Endothelial cell of umbilical vein (primary cell): Measurements from ENCODE around the gene CLEC18A.

Source experiments
- CTCF ChIP-seq, 2 donors: IDR thresholded peaks; 1 replicate in 1 of 2; 2 replicates in 1 of 2; pipeline ENCODE4 v1.5.1; 2011; ENCODE audit warnings: low read length in 2 of 2, mild to moderate bottlenecking in 2 of 2, moderate library complexity in 2 of 2, control low read depth in 1 of 2, inconsistent platforms in 1 of 2, low read depth in 1 of 2; ENCODE audit not compliant: insufficient read depth in 1 of 2; ENCODE audit errors: extremely low read depth in 1 of 2
- EZH2 ChIP-seq: IDR thresholded peaks from 2 replicates; pipeline ENCODE4 v1.6.1; 2012; ENCODE audit warnings: borderline replicate concordance, low read depth, mild to moderate bottlenecking, moderate library complexity, low read length, inconsistent platforms; ENCODE audit not compliant: severe bottlenecking
- FOS ChIP-seq: IDR thresholded peaks from 2 replicates; pipeline ENCODE4 v1.6.1; 2011; ENCODE audit warnings: mild to moderate bottlenecking, low read length, moderate library complexity, borderline replicate concordance; ENCODE audit not compliant: insufficient read depth
- MAX ChIP-seq: IDR thresholded peaks from 2 replicates; pipeline ENCODE4 v1.6.1; 2011; ENCODE audit not compliant: insufficient read depth, insufficient read length
- POLR2A ChIP-seq: IDR thresholded peaks from 2 replicates; pipeline ENCODE4 v1.6.1; 2012; ENCODE audit warnings: low read depth, mild to moderate bottlenecking, control low read depth, low read length
- POLR2AphosphoS5 ChIP-seq: IDR thresholded peaks from 2 replicates; pipeline ENCODE4 v1.6.1; 2012; ENCODE audit warnings: low read depth, mild to moderate bottlenecking, control low read depth, low read length, moderate library complexity; ENCODE audit not compliant: insufficient read depth

GRCh38 chr16:69938981-69939820 lies 11.9 kb upstream of the CLEC18A start:
- TF ChIP-seq EZH2 (no peak), CTCF (IDR thresholded peaks at IDR 0.05; ENCODE audit: extremely low read depth in 1 of 2, insufficient read depth in 1 of 2, low read depth in 1 of 2, low read length in 2 of 2) (no peak), POLR2A (no peak), POLR2AphosphoS5 (no peak), MAX (no peak), FOS (no peak)
